T-helper 2 cell treated with Interferon-gamma antibody and Interleukin-4, amounts not matched to agents 5 μg/mL and 100 μg/mL, for 36 hours (primary cell): ENCODE measurements around the gene CLDN10.

ENCODE experiments used
- DNase-seq: peaks from one replicate; pipeline ENCODE4 v3.0.0; 2021; ENCODE audit warnings: low spot score
- H3K27ac Mint-ChIP-seq: one replicate; pipeline ENCODE4 v1.8.0; 2021; ENCODE audit warnings: mild to moderate bottlenecking, mixed read lengths
- H3K27me3 Mint-ChIP-seq: one replicate; pipeline ENCODE4 v1.8.0; 2021; ENCODE audit warnings: low read depth, mixed read lengths
- H3K36me3 Mint-ChIP-seq: one replicate; pipeline ENCODE4 v1.8.0; 2021; ENCODE audit warnings: low read depth, mixed read lengths
- H3K4me1 Mint-ChIP-seq: one replicate; pipeline ENCODE4 v1.8.0; 2021; ENCODE audit warnings: low read depth, mixed read lengths
- H3K4me3 Mint-ChIP-seq: one replicate; pipeline ENCODE4 v1.8.0; 2022; ENCODE audit warnings: mild to moderate bottlenecking, moderate library complexity, mixed read lengths
- H3K9me3 Mint-ChIP-seq: one replicate; pipeline ENCODE4 v1.8.0; 2021; ENCODE audit warnings: mixed read lengths

Gene CLDN10

DNA sequence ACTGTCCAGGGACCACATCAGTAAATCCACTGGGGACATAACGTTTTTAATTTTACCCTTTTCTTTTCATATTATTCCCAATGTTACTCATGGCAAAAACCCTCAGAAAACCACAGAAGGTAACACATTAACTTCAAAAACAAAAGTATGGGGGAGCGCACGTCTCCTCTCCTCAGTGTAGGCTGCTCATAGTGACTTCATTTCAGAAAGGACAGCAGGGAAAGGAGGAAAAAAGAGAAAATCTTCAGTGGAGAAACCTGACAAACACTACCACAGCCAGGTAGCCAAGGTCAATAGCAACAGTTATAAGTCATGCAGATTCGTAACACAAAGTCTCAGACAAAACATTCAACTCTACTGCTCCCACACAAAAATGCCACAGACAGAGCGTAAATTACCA lies 70.6 kb downstream of the CLDN10 start:
- no peak overlapping the region for H3K4me3 Mint-ChIP-seq
- H3K27ac Mint-ChIP-seq, result no peak overlapping the region
- H3K9me3 Mint-ChIP-seq, result no peaks in the 10 kb centered on the region
- H3K4me1 Mint-ChIP-seq, result no peaks in the 10 kb centered on the region
- no peaks in the 10 kb centered on the region for H3K36me3 Mint-ChIP-seq
- H3K27me3 Mint-ChIP-seq, result peaks cover 11% of the 10 kb centered on the region
- DNase-seq, result no peak

GRCh38 chr13:95624020-95624419 lies 71.5 kb downstream of the CLDN10 start:
- H3K4me3 Mint-ChIP-seq, result no peak overlapping the region
- no peak overlapping the region for H3K27ac Mint-ChIP-seq
- peaks cover 11% of the 10 kb centered on the region for H3K27me3 Mint-ChIP-seq
- DNase-seq, result no peak
- H3K9me3 Mint-ChIP-seq, result no peaks in the 10 kb centered on the region
- no peaks in the 10 kb centered on the region for H3K36me3 Mint-ChIP-seq
- no peaks in the 10 kb centered on the region for H3K4me1 Mint-ChIP-seq

GRCh38 chr13:95626768-95627167 lies 74.2 kb downstream of the CLDN10 start:
- Mint-ChIP-seq H3K4me3 (no peak overlapping the region), H3K36me3 (no peaks in the 10 kb centered on the region), H3K27me3 (peaks cover 12% of the 10 kb centered on the region), H3K27ac (no peak overlapping the region), H3K4me1 (no peaks in the 10 kb centered on the region), H3K9me3 (no peaks in the 10 kb centered on the region)
- DNase-seq, result no peak

DNA sequence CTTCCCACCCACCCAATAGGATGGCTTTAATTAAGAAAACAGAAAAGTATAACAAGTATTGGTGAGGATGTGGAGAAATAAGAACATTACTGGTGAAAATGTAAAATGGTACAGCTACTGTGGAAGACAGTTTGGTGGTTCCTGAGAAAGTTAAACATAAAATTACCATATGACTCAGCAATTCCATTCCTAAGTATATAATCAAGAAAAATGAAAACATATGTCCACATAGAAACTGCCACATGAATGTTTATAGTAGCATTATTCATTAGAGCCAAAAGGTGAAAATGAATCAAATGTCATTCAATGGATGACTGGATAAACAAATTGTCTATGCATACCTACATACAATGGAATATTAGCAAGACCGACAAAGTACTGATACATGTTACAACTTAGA lies 75.1 kb downstream of the CLDN10 start:
- no peak overlapping the region for H3K4me3 Mint-ChIP-seq
- H3K27me3 Mint-ChIP-seq, result peaks cover 12% of the 10 kb centered on the region
- no peaks in the 10 kb centered on the region for H3K36me3 Mint-ChIP-seq
- H3K9me3 Mint-ChIP-seq, result no peaks in the 10 kb centered on the region
- no peaks in the 10 kb centered on the region for H3K4me1 Mint-ChIP-seq
- DNase-seq, result no peak
- no peak overlapping the region for H3K27ac Mint-ChIP-seq

- no peak for DNase-seq
- H3K27ac Mint-ChIP-seq, result no peak overlapping the region
- H3K27me3 Mint-ChIP-seq, result peaks cover 12% of the 10 kb centered on the region
- no peaks in the 10 kb centered on the region for H3K4me1 Mint-ChIP-seq
- H3K4me3 Mint-ChIP-seq, result no peak overlapping the region
- H3K9me3 Mint-ChIP-seq, result no peaks in the 10 kb centered on the region
- no peaks in the 10 kb centered on the region for H3K36me3 Mint-ChIP-seq
Measured at GRCh38 chr13:95628488-95628887, 76.0 kb downstream of the CLDN10 start.

DNA sequence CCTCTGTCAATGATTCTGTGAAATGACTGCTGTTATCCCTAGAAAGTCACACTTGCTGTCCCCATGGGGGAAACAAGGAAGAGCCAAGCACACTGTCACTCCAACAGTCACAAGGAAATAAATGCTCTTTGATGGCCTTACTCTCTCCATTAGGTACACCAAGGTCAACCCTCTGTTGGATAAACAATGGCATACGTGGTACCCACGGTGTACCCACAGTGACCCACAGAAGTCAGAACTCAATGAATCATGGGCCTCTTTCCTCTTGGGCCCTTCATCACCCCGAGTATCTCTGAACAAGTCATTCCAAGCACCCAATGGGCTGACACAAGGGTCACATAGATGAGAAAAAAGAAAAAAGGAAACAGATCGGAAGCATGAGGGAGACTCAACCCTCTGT lies 76.6 kb downstream of the CLDN10 start:
- Mint-ChIP-seq H3K36me3 (no peaks in the 10 kb centered on the region), H3K27ac (no peak overlapping the region), H3K4me3 (no peak overlapping the region), H3K9me3 (no peaks in the 10 kb centered on the region), H3K4me1 (no peaks in the 10 kb centered on the region), H3K27me3 (peaks cover 14% of the 10 kb centered on the region)
- no peak for DNase-seq
